ENCODE data around the gene TMEM269.

DNA sequence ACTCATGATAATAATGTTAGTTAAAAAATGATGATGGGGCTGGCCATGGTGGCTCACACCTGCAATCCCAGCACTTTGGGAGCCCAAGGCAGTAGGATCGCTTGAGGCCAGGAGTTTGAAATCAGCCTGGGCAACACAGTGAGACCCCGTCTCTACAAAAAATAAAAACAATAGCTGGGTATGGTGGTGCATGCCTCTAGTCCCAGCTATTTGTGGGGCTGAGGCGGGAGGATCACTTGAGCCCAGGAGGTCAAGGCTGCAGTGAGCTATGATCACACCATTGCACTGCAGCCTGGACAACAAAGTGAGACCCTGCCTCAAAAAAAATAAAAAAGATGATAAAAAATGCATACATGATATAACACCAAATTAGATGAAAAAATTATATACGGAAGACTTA is 23.2 kb upstream of the TMEM269 start:
- TF ChIP-seq, protein P1, sequence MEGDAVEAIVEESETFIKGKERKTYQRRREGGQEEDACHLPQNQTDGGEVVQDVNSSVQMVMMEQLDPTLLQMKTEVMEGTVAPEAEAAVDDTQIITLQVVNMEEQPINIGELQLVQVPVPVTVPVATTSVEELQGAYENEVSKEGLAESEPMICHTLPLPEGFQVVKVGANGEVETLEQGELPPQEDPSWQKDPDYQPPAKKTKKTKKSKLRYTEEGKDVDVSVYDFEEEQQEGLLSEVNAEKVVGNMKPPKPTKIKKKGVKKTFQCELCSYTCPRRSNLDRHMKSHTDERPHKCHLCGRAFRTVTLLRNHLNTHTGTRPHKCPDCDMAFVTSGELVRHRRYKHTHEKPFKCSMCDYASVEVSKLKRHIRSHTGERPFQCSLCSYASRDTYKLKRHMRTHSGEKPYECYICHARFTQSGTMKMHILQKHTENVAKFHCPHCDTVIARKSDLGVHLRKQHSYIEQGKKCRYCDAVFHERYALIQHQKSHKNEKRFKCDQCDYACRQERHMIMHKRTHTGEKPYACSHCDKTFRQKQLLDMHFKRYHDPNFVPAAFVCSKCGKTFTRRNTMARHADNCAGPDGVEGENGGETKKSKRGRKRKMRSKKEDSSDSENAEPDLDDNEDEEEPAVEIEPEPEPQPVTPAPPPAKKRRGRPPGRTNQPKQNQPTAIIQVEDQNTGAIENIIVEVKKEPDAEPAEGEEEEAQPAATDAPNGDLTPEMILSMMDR (IDR thresholded peaks at IDR 0.05; ENCODE audit: low read length), result no peak
- no peak for TF ChIP-seq EZH2 (IDR thresholded peaks at IDR 0.05; ENCODE audit: borderline replicate concordance, low read length)
